ENCODE measurements around the gene OR10H1. TPM values are rescaled to one million over a fixed set of nuclear protein-coding genes. Genes with fewer than 3 reads are reported as not detected.
"Not testable (repeated sequence)": the region's sequence is repeated elsewhere in the genome, so short reads cannot be mapped to it uniquely, and the experiment has no call there.

The OR10H1 gene
- total RNA-seq, 4 donors from 2014 or later = not detected

- 12% methylated on average over 9 of the region's 10 CpGs for WGBS
- no peaks in the 10 kb centered on the region for H3K36me3 ChIP-seq
- no peaks in the 10 kb centered on the region for H3K27me3 ChIP-seq
- TF ChIP-seq EP300 (IDR thresholded peaks at IDR 0.05) (no peak), CTCF (IDR thresholded peaks at IDR 0.05) (no peak), POLR2AphosphoS5 (IDR thresholded peaks at IDR 0.05) (no peak)
- peaks cover 17% of the 10 kb centered on the region for H3K4me1 ChIP-seq
- H3K27ac ChIP-seq = no peak overlapping the region
- no peaks in the 10 kb centered on the region for H3K9me3 ChIP-seq
- DNase-seq (ENCODE audit: low spot score in 2 of 2) = peak; percentile 73 to 76
- H3K4me3 ChIP-seq = no peak overlapping the region
Observed at GRCh38 chr19:15779756-15780476, 35.5 kb downstream of the OR10H1 start.

- H3K27me3 ChIP-seq = no peaks in the 10 kb centered on the region
- WGBS = 70% methylated on average over 8 of the region's 9 CpGs
- no peak overlapping the region for H3K27ac ChIP-seq
- no peaks in the 10 kb centered on the region for H3K9me3 ChIP-seq
- no peak for TF ChIP-seq POLR2AphosphoS5 (IDR thresholded peaks at IDR 0.05)
- no peak for TF ChIP-seq POLR2A (IDR thresholded peaks at IDR 0.05)
- no peaks in the 10 kb centered on the region for H3K36me3 ChIP-seq
- DNase-seq (ENCODE audit: low spot score in 2 of 2) = peak in 1 of 2 donors; percentile 21
- H3K4me1 ChIP-seq = peaks cover 17% of the 10 kb centered on the region
- no peak overlapping the region for H3K4me3 ChIP-seq
Observed at GRCh38 chr19:15776991-15777970, 38.2 kb downstream of the OR10H1 start.

- DNase-seq (ENCODE audit: low spot score in 2 of 2) = peak in 1 of 2 donors; percentile 24
- WGBS = 89% methylated on average over 4 of the region's 4 CpGs
- no peaks in the 10 kb centered on the region for H3K36me3 ChIP-seq
- TF ChIP-seq POLR2A (IDR thresholded peaks at IDR 0.05) = no peak
- no peak for TF ChIP-seq CTCF (IDR thresholded peaks at IDR 0.05)
- no peak for TF ChIP-seq POLR2AphosphoS5 (IDR thresholded peaks at IDR 0.05)
- no peak for TF ChIP-seq EP300 (IDR thresholded peaks at IDR 0.05)
- peaks cover 17% of the 10 kb centered on the region for H3K4me1 ChIP-seq
- no peak overlapping the region for H3K27ac ChIP-seq
- H3K9me3 ChIP-seq = no peaks in the 10 kb centered on the region
- H3K27me3 ChIP-seq = no peaks in the 10 kb centered on the region
- no peak overlapping the region for H3K4me3 ChIP-seq
Observed at GRCh38 chr19:15776264-15776663, 39.2 kb downstream of the OR10H1 start.

DNA sequence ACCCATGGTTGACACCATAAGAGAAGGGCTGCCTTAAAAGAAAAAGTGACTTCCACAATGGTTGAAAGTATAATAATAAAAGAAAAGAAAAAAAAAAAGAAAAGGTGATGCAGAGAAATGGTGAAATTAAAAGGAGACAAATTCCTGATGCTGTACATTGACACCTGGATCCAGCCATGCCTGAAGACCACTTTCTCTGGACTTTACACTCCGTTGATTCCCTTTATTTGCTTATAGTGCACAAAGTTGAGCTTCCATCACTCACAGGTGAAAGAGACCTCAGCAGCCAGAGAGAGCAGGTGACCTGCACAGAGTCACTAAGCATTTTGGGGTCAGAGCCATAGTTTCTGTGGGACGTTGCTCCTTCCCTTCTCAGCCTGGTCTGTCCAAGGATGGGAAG is 40.2 kb downstream of the OR10H1 start:
- WGBS = 59% methylated on average over 2 of the region's 2 CpGs
- no peak for TF ChIP-seq EP300 (IDR thresholded peaks at IDR 0.05)
- TF ChIP-seq POLR2A (IDR thresholded peaks at IDR 0.05) = no peak
- no peak for TF ChIP-seq CTCF (IDR thresholded peaks at IDR 0.05)
- TF ChIP-seq POLR2AphosphoS5 (IDR thresholded peaks at IDR 0.05) = no peak
- H3K36me3 ChIP-seq = no peaks in the 10 kb centered on the region
- H3K4me3 ChIP-seq = no peak overlapping the region
- peaks cover 9% of the 10 kb centered on the region for H3K4me1 ChIP-seq
- H3K27me3 ChIP-seq = no peaks in the 10 kb centered on the region
- H3K9me3 ChIP-seq = no peaks in the 10 kb centered on the region
- H3K27ac ChIP-seq = no peak overlapping the region
- DNase-seq (ENCODE audit: low spot score in 2 of 2) = no peak

DNA sequence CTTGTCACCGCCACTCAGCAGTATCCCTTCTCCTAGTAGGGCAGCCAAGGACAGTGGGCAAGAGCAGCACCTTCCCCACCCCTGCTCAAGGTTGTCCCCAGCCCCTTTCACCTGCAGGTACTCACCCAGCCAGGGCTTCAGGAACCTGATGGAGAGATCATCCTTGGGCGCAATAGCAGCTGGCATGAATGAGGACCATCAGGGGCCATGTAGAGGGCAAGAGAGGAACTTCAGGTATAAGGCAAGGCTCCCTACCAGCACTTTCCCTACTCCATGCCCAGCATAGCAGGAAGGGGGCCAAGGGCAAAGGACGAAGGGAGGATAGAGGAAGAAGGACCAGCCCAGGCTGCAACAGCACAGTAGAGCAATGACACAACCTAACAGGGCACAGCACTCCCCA is 41.3 kb downstream of the OR10H1 start:
- not testable (repeated sequence) for H3K27me3 ChIP-seq; H3K4me3 ChIP-seq; H3K4me1 ChIP-seq; H3K36me3 ChIP-seq; H3K9me3 ChIP-seq; DNase-seq (ENCODE audit: low spot score in 2 of 2); H3K27ac ChIP-seq
- WGBS = 82% methylated on average over 2 of the region's 3 CpGs

DNA sequence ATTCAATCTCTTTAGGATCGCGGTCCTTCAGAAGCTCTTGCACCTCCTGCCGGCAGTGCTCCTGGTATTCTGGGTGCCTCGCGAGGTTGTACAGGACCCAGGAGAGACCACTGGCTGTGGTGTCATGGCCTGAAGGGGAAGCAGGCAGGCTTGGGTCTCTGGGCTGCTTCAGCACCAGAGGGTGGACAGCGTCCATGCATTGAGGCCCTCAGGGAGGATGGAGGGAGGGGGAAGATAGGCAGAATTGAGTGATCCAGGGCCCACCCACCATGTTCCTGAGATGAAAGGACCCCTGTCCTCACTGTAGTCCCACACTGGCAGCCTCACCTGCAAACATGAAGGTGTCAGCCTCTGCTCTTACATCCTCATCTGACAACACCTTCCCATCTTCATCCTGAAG is 45.9 kb downstream of the OR10H1 start:
- peaks cover 4% of the 10 kb centered on the region for H3K27me3 ChIP-seq
- H3K4me1 ChIP-seq = no peaks in the 10 kb centered on the region
- H3K36me3 ChIP-seq = no peaks in the 10 kb centered on the region
- H3K4me3 ChIP-seq = no peak overlapping the region
- no peak for DNase-seq (ENCODE audit: low spot score in 2 of 2)
- H3K9me3 ChIP-seq = no peaks in the 10 kb centered on the region
- H3K27ac ChIP-seq = no peak overlapping the region
- TF ChIP-seq CTCF (IDR thresholded peaks at IDR 0.05) (no peak), POLR2AphosphoS5 (IDR thresholded peaks at IDR 0.05) (no peak), POLR2A (IDR thresholded peaks at IDR 0.05) (no peak), EP300 (IDR thresholded peaks at IDR 0.05) (no peak)
- 35% methylated on average over 5 of the region's 6 CpGs for WGBS

All from suprapubic skin (tissue), 4 donors.